UCSD-AML1 (cell line): ENCODE measurements around the gene GKN2.
A peak's percentile ranks its signal among the peaks of the same experiment; 100 is the strongest.
"Not testable (repeated sequence)": the region's sequence is repeated elsewhere in the genome, so short reads cannot be mapped to it uniquely, and the experiment has no call there.

Experiments
- DNase-seq: peaks from one replicate; lab custom pipeline; 2025; ENCODE audit not compliant: unreplicated experiment; lab: John Stamatoyannopoulos, UW

Gene GKN2

GRCh38 chr2:68920481-68921170, 32.1 kb downstream of the GKN2 start:
- DNase-seq, result no peak

GRCh38 chr2:68918497-68918896, 34.2 kb downstream of the GKN2 start:
- DNase-seq, result no peak

- DNase-seq, result no peak
Observed at GRCh38 chr2:68917034-68917718, 35.5 kb downstream of the GKN2 start.

GRCh38 chr2:68916226-68916625, 36.5 kb downstream of the GKN2 start:
- no peak for DNase-seq

GRCh38 chr2:68915393-68915792, 37.3 kb downstream of the GKN2 start:
- DNase-seq, result no peak

GRCh38 chr2:68913359-68913758, 39.3 kb downstream of the GKN2 start:
- no peak for DNase-seq

- DNase-seq, result no peak
Observed at GRCh38 chr2:68912732-68913131, 40.0 kb downstream of the GKN2 start.

GRCh38 chr2:68912111-68912510, 40.6 kb downstream of the GKN2 start:
- no peak for DNase-seq

- no peak for DNase-seq
Observed at GRCh38 chr2:68911709-68912108, 41.0 kb downstream of the GKN2 start.

- no peak for DNase-seq
Observed at GRCh38 chr2:68911246-68911645, 41.4 kb downstream of the GKN2 start.

- peak; percentile 41 for DNase-seq
Observed at GRCh38 chr2:68909793-68910674, 42.7 kb downstream of the GKN2 start.

GRCh38 chr2:68908392-68908970, 44.2 kb downstream of the GKN2 start:
- peak; percentile 46 for DNase-seq

GRCh38 chr2:68907920-68908253, 44.8 kb downstream of the GKN2 start:
- DNase-seq, result no peak

- no peak for DNase-seq
Observed at GRCh38 chr2:68907232-68907919, 45.3 kb downstream of the GKN2 start.

- no peak for DNase-seq
Observed at GRCh38 chr2:68906716-68907115, 46.0 kb downstream of the GKN2 start.

- DNase-seq, result no peak
Observed at GRCh38 chr2:68905116-68905515, 47.6 kb downstream of the GKN2 start.

- DNase-seq, result no peak
Observed at GRCh38 chr2:68901561-68901960, 51.1 kb downstream of the GKN2 start.

- no peak for DNase-seq
Observed at GRCh38 chr2:68901199-68901514, 51.5 kb downstream of the GKN2 start.

GRCh38 chr2:68900496-68901198, 52.0 kb downstream of the GKN2 start:
- peak; percentile 20 for DNase-seq

GRCh38 chr2:68895981-68896380, 56.7 kb downstream of the GKN2 start:
- not testable (repeated sequence) for DNase-seq
